Endothelial cell (in vitro differentiated cells): ENCODE measurements around the gene TEX101. TPM values are rescaled to one million over a fixed set of nuclear protein-coding genes. Genes with fewer than 3 reads are reported as not detected.

Experiments
- DNase-seq: peaks from one replicate; pipeline ENCODE4 v3.0.0; 2021; ENCODE audit warnings: low spot score
- H3K27ac Mint-ChIP-seq: one replicate; pipeline ENCODE4 v1.8.0; 2021; ENCODE audit warnings: mixed read lengths, inconsistent platforms; ENCODE audit not compliant: unreplicated experiment
- H3K27me3 Mint-ChIP-seq: one replicate; pipeline ENCODE4 v1.8.0; 2021; ENCODE audit warnings: mild to moderate bottlenecking, moderate library complexity, mixed read lengths, inconsistent platforms; ENCODE audit not compliant: unreplicated experiment
- H3K36me3 Mint-ChIP-seq: one replicate; pipeline ENCODE4 v1.8.0; 2021; ENCODE audit warnings: mild to moderate bottlenecking, low read depth, mixed read lengths, inconsistent platforms; ENCODE audit not compliant: unreplicated experiment
- H3K4me1 Mint-ChIP-seq: one replicate; pipeline ENCODE4 v1.8.0; 2021; ENCODE audit warnings: mild to moderate bottlenecking, mixed read lengths, inconsistent platforms; ENCODE audit not compliant: unreplicated experiment
- H3K4me3 Mint-ChIP-seq: one replicate; pipeline ENCODE4 v1.8.0; 2021; ENCODE audit warnings: mild to moderate bottlenecking, mixed read lengths, inconsistent platforms; ENCODE audit not compliant: unreplicated experiment
- H3K9me3 Mint-ChIP-seq: one replicate; pipeline ENCODE4 v1.8.0; 2021; ENCODE audit warnings: mixed read lengths, inconsistent platforms; ENCODE audit not compliant: unreplicated experiment
- CTCF ChIP-seq: fragments of 200-600 bp; sonication (generic); IDR thresholded peaks from one replicate; pipeline ENCODE4 v1.5.0; 2021; ENCODE audit warnings: antibody characterized with exemption; ENCODE audit not compliant: unreplicated experiment
- total RNA-seq: library from RNA; stranded (reverse); fragmentation: NEBNext Ultra II Directional; extraction: Animal tissue kit (Norgen Biotek cat#: 25700); gene quantifications from one replicate; pipeline ENCODE4 v1.2.1, GENCODE V29; 2021; ENCODE audit not compliant: unreplicated experiment

TEX101 gene
- total RNA-seq, 1 donor from 2014 or later, result not detected

- peak within 1 kb of the TSS; percentile 95 for H3K4me3 Mint-ChIP-seq
- no peak for DNase-seq
- H3K4me1 Mint-ChIP-seq, result peaks cover 13% of the 10 kb centered on the region
- no peaks in the 10 kb centered on the region for H3K9me3 Mint-ChIP-seq
- no peaks in the 10 kb centered on the region for H3K36me3 Mint-ChIP-seq
- TF ChIP-seq CTCF, result no peak
- H3K27ac Mint-ChIP-seq, result no peak within 1 kb of the TSS
- H3K27me3 Mint-ChIP-seq, result peaks cover 16% of the 10 kb centered on the region
These were observed 50.9 kb downstream of the TEX101 start, which contains the start of gene LYPD3 for GRCh38 chr19:43465468-43466120. Gene LYPD3 (minus strand): TSS chr19:43465608. CDS start chr19:43465571, 37 bp downstream.

GRCh38 chr19:43466793-43467192 lies 52.1 kb downstream of the TEX101 start:
- DNase-seq, result no peak
- H3K4me1 Mint-ChIP-seq, result peaks cover 13% of the 10 kb centered on the region
- H3K36me3 Mint-ChIP-seq, result no peaks in the 10 kb centered on the region
- no peak overlapping the region for H3K27ac Mint-ChIP-seq
- TF ChIP-seq CTCF, result no peak
- peaks cover 12% of the 10 kb centered on the region for H3K27me3 Mint-ChIP-seq
- no peaks in the 10 kb centered on the region for H3K9me3 Mint-ChIP-seq
- no peak overlapping the region for H3K4me3 Mint-ChIP-seq

DNA sequence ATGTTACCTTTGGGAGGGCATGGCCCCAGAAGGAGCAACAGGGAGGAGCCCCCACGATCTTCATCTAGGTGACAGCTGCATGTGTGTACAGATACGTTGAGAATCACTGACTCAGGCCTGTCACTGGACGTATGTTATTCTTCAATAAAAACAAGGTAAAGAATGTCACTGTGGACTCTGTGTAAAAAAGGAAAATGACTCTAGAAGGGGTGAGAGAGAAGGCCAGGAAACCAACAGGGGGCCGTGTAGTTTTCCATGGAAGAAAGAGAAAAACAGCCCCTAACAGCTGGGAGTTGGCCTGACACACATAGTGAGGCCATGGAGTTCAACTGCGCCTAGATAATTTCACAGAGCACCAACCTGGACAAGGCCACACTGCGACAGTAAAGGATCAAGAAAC lies 52.6 kb downstream of the TEX101 start:
- Mint-ChIP-seq H3K27ac (no peak overlapping the region), H3K27me3 (peaks cover 8% of the 10 kb centered on the region), H3K9me3 (no peaks in the 10 kb centered on the region), H3K36me3 (no peaks in the 10 kb centered on the region), H3K4me3 (no peak overlapping the region), H3K4me1 (peaks cover 13% of the 10 kb centered on the region)
- DNase-seq, result no peak
- TF ChIP-seq CTCF, result no peak

- peaks cover 8% of the 10 kb centered on the region for H3K27me3 Mint-ChIP-seq
- no peak overlapping the region for H3K27ac Mint-ChIP-seq
- no peak for TF ChIP-seq CTCF
- no peak overlapping the region for H3K4me3 Mint-ChIP-seq
- no peaks in the 10 kb centered on the region for H3K36me3 Mint-ChIP-seq
- peaks cover 13% of the 10 kb centered on the region for H3K4me1 Mint-ChIP-seq
- DNase-seq, result no peak
- no peaks in the 10 kb centered on the region for H3K9me3 Mint-ChIP-seq
These were observed 53.0 kb downstream of the TEX101 start for GRCh38 chr19:43467730-43468129.

Other genes with a start within 250 kb of the TEX101 start
- gene PSG5, start 228.4 kb upstream of the TEX101 start, total RNA-seq, result not detected
- gene PSG4, start 209.3 kb upstream of the TEX101 start, total RNA-seq, result not detected
- not detected for gene PSG9, start 145.4 kb upstream of the TEX101 start, total RNA-seq
- 0.38 TPM for gene CD177, start 61.2 kb upstream of the TEX101 start, total RNA-seq
- 0.67 TPM for gene LYPD3, start 50.7 kb downstream of the TEX101 start, total RNA-seq
- 9.6 TPM for gene PHLDB3, start 89.9 kb downstream of the TEX101 start, total RNA-seq
- gene ETHE1, start 112.3 kb downstream of the TEX101 start, total RNA-seq, result 42.9 TPM
- gene ZNF575, start 118.3 kb downstream of the TEX101 start, total RNA-seq, result 2.3 TPM
- 45.1 TPM for gene XRCC1, start 160.6 kb downstream of the TEX101 start, total RNA-seq
- gene PINLYP, start 160.9 kb downstream of the TEX101 start, total RNA-seq, result 3.4 TPM
- 48.6 TPM for gene IRGQ, start 181.2 kb downstream of the TEX101 start, total RNA-seq
- 10.7 TPM for gene ZNF576, start 181.7 kb downstream of the TEX101 start, total RNA-seq
- gene SRRM5, start 197.2 kb downstream of the TEX101 start, total RNA-seq, result 0.26 TPM
- 97.7 TPM for gene ZNF428, start 204.7 kb downstream of the TEX101 start, total RNA-seq
- 21.1 TPM for gene CADM4, start 225.0 kb downstream of the TEX101 start, total RNA-seq